HepG2 (cell line): Measurements from ENCODE around the gene CASP5. TPM values are rescaled to one million over a fixed set of nuclear protein-coding genes. Genes with fewer than 3 reads are reported as not detected.
A peak's percentile ranks its signal among the peaks of the same experiment; 100 is the strongest.
"Not testable (repeated sequence)": the region's sequence is repeated elsewhere in the genome, so short reads cannot be mapped to it uniquely, and the experiment has no call there.

Experiments
- ATAC-seq: fragments of 200-7000 bp; cut with Tn5 transposase; 3 replicates; pipeline ENCODE4 v1.9.1; 2020; ENCODE audit warnings: mild to moderate bottlenecking, moderate library complexity
- BruUV-seq: library from RNA; stranded (reverse); fragments of 400-500 nt; replicated peaks from 2 replicates; lab custom pipeline; 2021; lab: Mats Ljungman, UMichigan
- CTCF ChIA-PET: fragments of 300-600 bp; formaldehyde crosslinking; extraction: SDS; loops from one replicate; lab custom pipeline; 2021; ENCODE audit warnings: low total read pairs, inconsistent platforms, low intra/inter-chr PET ratio; lab: Yijun Ruan, JAX
- POLR2A ChIA-PET: fragments of 350-600 bp; sonication (Branson Sonifier 250); formaldehyde crosslinking; loops from one replicate; lab custom pipeline; 2020; ENCODE audit warnings: antibody characterized with exemption, inconsistent platforms; lab: Yijun Ruan, JAX
- DNase-seq: peaks from one replicate; pipeline ENCODE4 v3.0.0-alpha.2; 2015; ENCODE audit warnings: low spot score
- FAIRE-seq: peaks from 3 replicates; lab custom pipeline; 2011; peaks lifted over from hg19 to GRCh38; lab: Jason Lieb, UNC
- H2AFZ ChIP-seq: one replicate; pipeline ENCODE4 v1.6.1; 2011; ENCODE audit warnings: low read length, inconsistent platforms
- H3K27ac ChIP-seq: fragments of 300-600 bp; 3 replicates; pipeline ENCODE4 v1.8.0; 2011; ENCODE audit warnings: mixed run types, mild to moderate bottlenecking, mixed read lengths, low read length, inconsistent platforms; ENCODE audit not compliant: insufficient read depth; ENCODE audit errors: extremely low read length
- H3K27me3 ChIP-seq, 2 experiments: fragments of 200-600 bp in 1 of 2; 2 replicates in 1 of 2; 3 replicates in 1 of 2; pipeline versions ENCODE4 v1.6.0 to v1.8.0; 2011; ENCODE audit warnings: low read length in 2 of 2, mild to moderate bottlenecking in 2 of 2, moderate library complexity in 2 of 2, inconsistent platforms in 1 of 2; ENCODE audit not compliant: insufficient read depth in 2 of 2, control insufficient read depth in 1 of 2
- H3K36me3 ChIP-seq, 2 experiments: fragments of 200-600 bp in 1 of 2; replicated peaks in 1 of 2; 2 replicates in 1 of 2; 3 replicates in 1 of 2; pipeline versions ENCODE4 v1.5.1 to v1.8.0; 2011; ENCODE audit warnings: low read length in 2 of 2, inconsistent platforms in 1 of 2; ENCODE audit not compliant: insufficient read depth in 2 of 2, control insufficient read depth in 1 of 2
- H3K4me1 ChIP-seq: 2 replicates; pipeline ENCODE4 v1.5.1; 2012; ENCODE audit warnings: low read length, inconsistent platforms; ENCODE audit not compliant: insufficient read depth
- H3K4me2 ChIP-seq: 2 replicates; pipeline ENCODE4 v1.6.0; 2011; ENCODE audit warnings: low read depth, low read length, inconsistent platforms
- H3K4me3 ChIP-seq, 3 experiments: fragments of 200-600 bp in 1 of 3; sonication (generic), shearing (Covaris generic) in 1 of 3; replicated peaks in 1 of 3; 2 replicates each; pipeline ENCODE4 v1.5.1; 2011 to 2016; ENCODE audit warnings: low read length in 3 of 3, inconsistent platforms in 2 of 3, low read depth in 2 of 3, mild to moderate bottlenecking in 2 of 3, control low read depth in 1 of 3, mixed read lengths in 1 of 3; ENCODE audit not compliant: insufficient read depth in 1 of 3
- H3K79me2 ChIP-seq: one replicate; pipeline ENCODE4 v1.6.1; 2011; ENCODE audit warnings: low read length, inconsistent platforms; ENCODE audit not compliant: insufficient read depth
- H3K9ac ChIP-seq: 2 replicates; pipeline ENCODE4 v1.6.0; 2011; ENCODE audit warnings: mild to moderate bottlenecking, low read depth, low read length, inconsistent platforms; ENCODE audit not compliant: insufficient read depth
- H3K9me3 ChIP-seq: 2 replicates; pipeline ENCODE4 v1.5.1; 2012; ENCODE audit warnings: mild to moderate bottlenecking, low read length
- H4K20me1 ChIP-seq: 2 replicates; pipeline ENCODE4 v1.6.0; 2011; ENCODE audit warnings: inconsistent platforms, mild to moderate bottlenecking, low read length, moderate library complexity; ENCODE audit not compliant: insufficient read depth
- BCL6 ChIP-seq: IDR thresholded peaks from 2 replicates; pipeline ENCODE4 v1.6.1; 2016; ENCODE audit warnings: missing genetic modification reagents, missing compliant biosample characterization
- SIX4 ChIP-seq: sonication (generic); formaldehyde crosslinking; IDR thresholded peaks from 2 replicates; pipeline ENCODE4 v1.4.0; 2020; ENCODE audit warnings: missing genetic modification reagents
- TCF7L2 ChIP-seq: IDR thresholded peaks from 2 replicates; pipeline ENCODE4 v1.6.1; 2011; ENCODE audit warnings: mild to moderate bottlenecking, low read depth, low read length, moderate library complexity
- ZNF552 ChIP-seq: sonication (generic); formaldehyde crosslinking; IDR thresholded peaks from 2 replicates; pipeline ENCODE4 v1.9.0; 2022; ENCODE audit warnings: missing genetic modification reagents, mild to moderate bottlenecking, borderline replicate concordance
- WGBS: methylation state at CpG from one replicate; pipeline ENCODE4 v1.1.6; 2017; ENCODE audit warnings: low lambda C conversion rate; 5-methylcytosine and 5-hydroxymethylcytosine counted together
- in situ Hi-C: cut with HindIII; loops from 2 replicates; pipeline ENCODE4 v1.10.0; 2017; ENCODE audit warnings: low pct_unique_long_range_greater_than_20kb; ENCODE audit not compliant: extremely low pct_ligation_motif_present
- intact Hi-C: fragments of 100-400 bp; cut with micrococcal nuclease; formaldehyde crosslinking; loops from one replicate; pipeline ENCODE4 v1.10.0; 2022; ENCODE audit not compliant: unreplicated experiment
- polyA plus RNA-seq, 8 experiments: library from polyadenylated mRNA; depleted of rRNA in 3 of 8; stranded (reverse) in 7 of 8; unstranded in 1 of 8; fragments of >200 nt; fragmentation: Illumina TruSeq in 4 of 8; extraction: Trizol in 4 of 8; gene quantifications; 2 replicates each; pipeline versions ENCODE4 v1.2.1 to v1.2.3, GENCODE V29; 2011 to 2016; ENCODE audit warnings: low read depth in 4 of 8, missing spikeins in 1 of 8, mixed read lengths in 1 of 8; ENCODE audit not compliant: insufficient read depth in 1 of 8
- total RNA-seq, 5 experiments: library from RNA; depleted of rRNA; stranded (reverse); fragments of >200 nt; fragmentation: Illumina TruSeq; extraction: Trizol; gene quantifications; 2 replicates each; pipeline ENCODE4 v1.2.3, GENCODE V29; 2016; ENCODE audit warnings: low read depth in 1 of 5
- TF ChIP-seq, protein P1 (sequence below): IDR thresholded peaks from 2 replicates; pipeline ENCODE4 v1.6.1; 2016

Gene CASP5
- total and polyA plus RNA-seq, 2 of the 13 experiments (the other 11 are each of a cell fraction or from before 2014, with no cell fraction given): not detected

DNA sequence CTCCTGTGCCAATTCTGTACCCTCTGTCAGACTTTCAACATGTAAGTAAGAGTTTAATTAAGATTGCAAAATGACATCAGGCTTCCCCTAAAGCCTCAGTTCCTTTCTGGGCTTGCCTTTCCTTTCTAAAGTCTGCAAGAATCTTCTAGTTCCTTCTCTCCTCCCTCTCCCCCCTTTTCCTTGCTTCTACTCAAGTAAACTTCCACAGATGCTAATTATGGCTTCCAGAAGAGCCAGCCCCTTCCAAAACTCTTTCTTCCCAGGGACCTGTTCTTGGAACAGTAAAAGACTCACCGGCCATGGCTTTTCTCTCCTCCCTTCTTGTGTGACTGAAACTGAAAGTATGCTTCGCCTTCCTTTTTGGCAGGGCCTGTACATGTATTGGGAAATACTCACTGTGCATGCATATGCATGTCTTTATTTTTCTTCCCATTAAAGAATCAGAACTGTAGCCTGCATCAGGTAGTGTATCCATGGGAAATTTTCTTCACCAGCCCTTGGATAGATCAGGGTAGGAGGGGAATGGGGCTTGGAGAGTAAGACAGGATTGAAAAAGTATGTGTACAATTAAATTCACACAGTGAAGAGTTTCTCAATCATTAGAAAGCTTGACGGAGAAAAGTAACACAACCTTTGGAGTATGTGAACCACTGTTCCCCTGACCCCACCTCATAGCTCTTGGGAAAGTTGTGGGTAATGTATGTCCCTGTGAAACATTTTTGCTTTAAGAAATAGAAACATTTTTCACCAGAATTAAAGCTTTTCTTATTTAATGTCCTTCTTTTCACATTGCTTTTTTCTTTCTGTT lies 12.0 kb upstream of the CASP5 start, which contains the start of gene CASP1 (continued):
- TF ChIP-seq, protein P1, sequence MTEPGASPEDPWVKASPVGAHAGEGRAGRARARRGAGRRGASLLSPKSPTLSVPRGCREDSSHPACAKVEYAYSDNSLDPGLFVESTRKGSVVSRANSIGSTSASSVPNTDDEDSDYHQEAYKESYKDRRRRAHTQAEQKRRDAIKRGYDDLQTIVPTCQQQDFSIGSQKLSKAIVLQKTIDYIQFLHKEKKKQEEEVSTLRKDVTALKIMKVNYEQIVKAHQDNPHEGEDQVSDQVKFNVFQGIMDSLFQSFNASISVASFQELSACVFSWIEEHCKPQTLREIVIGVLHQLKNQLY (CRISPR knock-in tag): no peak
- TF ChIP-seq SIX4 (CRISPR knock-in tag): no peak

DNA sequence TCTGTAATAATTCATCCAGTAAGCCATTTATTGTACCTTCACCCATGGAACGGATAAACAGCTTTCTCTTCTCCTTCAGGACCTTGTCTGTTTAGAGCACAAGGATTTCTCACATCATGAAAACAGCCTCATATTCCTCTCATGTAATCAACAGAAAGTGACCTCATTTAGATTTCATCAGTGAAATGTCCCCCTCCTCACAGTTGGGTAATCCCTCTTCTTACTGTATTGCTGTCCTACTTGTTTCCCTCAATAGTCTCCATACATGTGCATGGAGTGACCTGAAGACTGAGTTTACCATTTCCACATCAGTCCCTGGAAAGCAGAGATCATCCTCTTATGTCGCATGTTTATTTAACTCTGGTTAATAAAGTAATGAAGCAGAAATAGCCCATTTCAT lies 11.4 kb upstream of the CASP5 start:
- CTCF ChIA-PET, H3K4me3 ChIP-seq, H3K9ac ChIP-seq, BruUV-seq, H2AFZ ChIP-seq, H3K27ac ChIP-seq, ATAC-seq, H3K27me3 ChIP-seq, H3K9me3 ChIP-seq, H3K36me3 ChIP-seq, intact Hi-C loops, FAIRE-seq, H3K4me2 ChIP-seq, H3K79me2 ChIP-seq, H4K20me1 ChIP-seq, DNase-seq, POLR2A ChIA-PET, in situ Hi-C loops: not testable (repeated sequence)
- H3K4me1 ChIP-seq: peaks cover 13% of the 10 kb centered on the region
- TF ChIP-seq BCL6 (CRISPR knock-in tag): peak; percentile 64
- 91% methylated on average over 2 of the region's 2 CpGs for WGBS

DNA sequence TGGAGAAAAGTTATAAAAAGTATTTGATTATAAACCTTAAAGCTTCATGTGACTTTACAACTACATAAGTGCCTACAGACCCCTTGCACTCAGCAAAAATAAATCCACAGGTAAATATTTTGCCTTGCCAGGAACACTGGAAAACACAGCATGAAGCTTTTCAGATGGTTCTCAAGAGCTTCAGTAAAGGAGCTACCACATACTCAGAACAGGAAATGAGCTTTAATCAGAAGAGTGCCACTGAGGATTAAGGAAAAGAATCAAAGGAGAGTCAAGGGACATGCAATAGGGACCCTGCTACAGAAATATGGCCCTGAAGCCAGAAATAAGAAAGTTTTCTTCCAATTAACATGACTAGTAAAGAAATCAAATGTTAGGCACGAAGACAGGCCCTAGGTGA lies 10.8 kb upstream of the CASP5 start:
- Histone ChIP-seq H3K9me3 (no peaks in the 10 kb centered on the region), H3K9ac (no peak overlapping the region), H3K4me2 (no peak overlapping the region), H3K27me3 (no peaks in the 10 kb centered on the region), H3K4me3 (no peak overlapping the region), H2AFZ (no peak overlapping the region), H3K79me2 (no peaks in the 10 kb centered on the region), H3K36me3 (no peaks in the 10 kb centered on the region), H4K20me1 (no peaks in the 10 kb centered on the region), H3K27ac (no peak overlapping the region), H3K4me1 (peaks cover 13% of the 10 kb centered on the region)
- ATAC-seq (no peak), DNase-seq (no peak), FAIRE-seq (no peak)
- in situ Hi-C loops (no loop called here), intact Hi-C loops (no loop called here)
- TF ChIP-seq ZNF552 (CRISPR knock-in tag): no peak
- TF ChIP-seq TCF7L2: no peak
- BruUV-seq: no TSS peak
- 22% methylated on average over 1 of the region's 1 CpG for WGBS
- ChIA-PET POLR2A (no interaction called here), CTCF (no interaction called here)
